Transverse colon (tissue), 4 donors: ENCODE measurements around the gene OCA2. TPM values are rescaled to one million over a fixed set of nuclear protein-coding genes. Genes with fewer than 3 reads are reported as not detected.

Experiments used
- DNase-seq: peaks from one replicate; pipeline ENCODE4 v3.0.0-alpha.2; 2019
- H3K27ac ChIP-seq, 4 donors: fragments of 200-600 bp; sonication (generic); 2 replicates each; pipeline ENCODE4 v1.5.1; 2016 to 2018; ENCODE audit warnings: inconsistent platforms in 4 of 4
- H3K27me3 ChIP-seq: fragments of 200-600 bp; sonication (generic); 2 replicates; pipeline ENCODE4 v1.5.1; 2017; ENCODE audit warnings: inconsistent platforms
- H3K36me3 ChIP-seq, 4 donors: fragments of 200-600 bp; sonication (generic); 2 replicates each; pipeline ENCODE4 v1.5.1; 2017 to 2019; ENCODE audit warnings: inconsistent platforms in 4 of 4
- H3K4me1 ChIP-seq, 4 donors: fragments of 200-600 bp; sonication (generic); 2 replicates each; pipeline ENCODE4 v1.5.1; 2017 to 2020; ENCODE audit warnings: inconsistent platforms in 4 of 4
- H3K4me3 ChIP-seq, 4 donors: fragments of 200-600 bp; sonication (generic); 1 replicate in 1 of 4; 2 replicates in 3 of 4; pipeline versions ENCODE4 v1.5.1 to v1.6.1; 2017 to 2019; ENCODE audit warnings: inconsistent platforms in 4 of 4
- H3K9me3 ChIP-seq, 2 donors: fragments of 200-600 bp; sonication (generic); 2 replicates each; pipeline ENCODE4 v1.5.1; 2017 to 2019; ENCODE audit warnings: inconsistent platforms in 2 of 2
- CTCF ChIP-seq, 5 experiments: fragments of 200-600 bp in 3 of 5; fragments of 450-650 bp in 2 of 5; sonication (generic) in 3 of 5; IDR thresholded peaks; 1 replicate in 2 of 5; 2 replicates in 3 of 5; pipeline ENCODE4 v1.5.1; 2016 to 2017; ENCODE audit warnings: antibody characterized with exemption in 5 of 5, inconsistent platforms in 3 of 5, mild to moderate bottlenecking in 2 of 5, moderate library complexity in 1 of 5
- EP300 ChIP-seq: sonication (generic); formaldehyde crosslinking; IDR thresholded peaks from one replicate; pipeline ENCODE4 v1.6.1; 2017; ENCODE audit warnings: antibody characterized with exemption, low read depth
- POLR2A ChIP-seq: fragments of 450-650 bp; IDR thresholded peaks from one replicate; pipeline ENCODE4 v1.6.1; 2016; ENCODE audit warnings: antibody characterized with exemption, mild to moderate bottlenecking, moderate library complexity
- POLR2AphosphoS5 ChIP-seq, 3 donors: sonication (generic); formaldehyde crosslinking; IDR thresholded peaks; one replicate each; pipeline ENCODE4 v1.6.1; 2016; ENCODE audit warnings: antibody characterized with exemption in 3 of 3
- WGBS, 2 donors: methylation state at CpG; one replicate each; pipeline ENCODE4 v1.1.5; 2018; ENCODE audit warnings: low coverage in 1 of 2; 5-methylcytosine and 5-hydroxymethylcytosine counted together
- in situ Hi-C, 4 donors: fragments of 200-750 bp; cut with MboI; loops; one replicate each; pipeline versions ENCODE4 v1.15.0 to v1.15.1; 2017; ENCODE audit warnings: low sequenced_read_pairs in 3 of 4, low pct_ligation_motif_present in 1 of 4, low pct_unique_long_range_greater_than_20kb in 1 of 4
- intact Hi-C: fragments of 100-400 bp; cut with DNase I; formaldehyde crosslinking; loops from one replicate; pipeline ENCODE4 v1.15.1; 2023; ENCODE audit warnings: low total_unique reads
- total RNA-seq, 4 donors: library from RNA; depleted of rRNA; stranded (reverse); fragments of >200 nt; gene quantifications; one replicate each; pipeline ENCODE4 v1.1.0, GENCODE V29; 2016

OCA2 gene
- total RNA-seq, 4 donors from 2014 or later = 1.4 to 1.9 TPM; not detected in 2

DNA sequence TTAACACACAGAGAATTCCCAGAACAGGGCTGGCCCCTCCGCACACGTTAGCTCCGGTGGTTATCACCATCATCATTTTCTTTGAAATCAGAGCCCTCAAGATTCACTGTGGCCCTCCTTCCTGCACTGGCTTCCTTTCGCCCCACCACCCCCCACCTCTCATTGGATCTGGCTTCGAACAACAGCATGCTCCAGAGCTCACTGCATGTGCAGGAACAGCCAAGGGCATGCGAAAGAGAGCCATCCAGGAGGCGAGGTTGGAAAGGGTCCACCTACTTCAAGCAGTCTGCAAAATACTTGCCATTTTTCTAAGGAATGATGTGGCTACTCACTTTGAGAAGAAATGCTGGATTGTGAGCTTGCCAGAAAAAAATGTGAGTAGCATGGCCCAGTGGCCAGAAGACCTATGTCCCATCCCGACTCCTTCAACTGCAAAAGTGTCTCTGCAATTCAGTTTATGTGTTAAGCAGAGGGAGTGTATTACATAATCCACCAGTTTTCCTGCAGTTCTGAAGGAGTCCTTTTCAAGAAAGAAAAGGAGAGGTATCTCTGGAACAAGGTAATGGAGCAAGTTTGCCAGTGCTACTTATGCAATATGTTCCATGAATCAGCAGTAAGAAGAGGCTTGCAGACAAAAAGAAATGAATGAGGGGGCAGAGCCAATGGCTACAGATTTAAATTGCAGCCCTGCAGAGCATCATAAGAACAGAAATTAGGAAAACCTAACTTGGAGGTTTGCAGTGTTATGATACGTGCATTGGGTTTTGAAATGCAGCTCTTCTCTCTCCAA, 92.8 kb downstream of the OCA2 start:
- TF ChIP-seq EP300 = no peak
- no peak for TF ChIP-seq POLR2AphosphoS5 (IDR thresholded peaks at IDR 0.05)
- no peak for TF ChIP-seq CTCF (IDR thresholded peaks at IDR 0.05)
- TF ChIP-seq POLR2A = no peak
- intact Hi-C loops (no loop called here), in situ Hi-C loops (no loop called here)
- no peak overlapping the region for H3K4me3 ChIP-seq
- H3K4me1 ChIP-seq = no peaks in the 10 kb centered on the region
- DNase-seq = no peak
- H3K9me3 ChIP-seq = peaks cover 0 to 3% of the 10 kb centered on the region in 2 donors
- H3K27me3 ChIP-seq = no peaks in the 10 kb centered on the region
- 69 to 85% methylated on average over 2 to 9 of the region's 9 CpGs for WGBS, 2 donors
- H3K27ac ChIP-seq = no peak overlapping the region
- H3K36me3 ChIP-seq = no peaks in the 10 kb centered on the region

- TF ChIP-seq EP300 (no peak), CTCF (IDR thresholded peaks at IDR 0.05) (no peak), POLR2A (no peak), POLR2AphosphoS5 (IDR thresholded peaks at IDR 0.05) (no peak)
- Histone ChIP-seq H3K4me3 (no peak overlapping the region), H3K4me1 (no peaks in the 10 kb centered on the region), H3K9me3 (peaks cover 0 to 3% of the 10 kb centered on the region in 2 donors), H3K36me3 (no peaks in the 10 kb centered on the region), H3K27me3 (no peaks in the 10 kb centered on the region), H3K27ac (no peak overlapping the region)
- intact Hi-C loops = no loop called here
- 92 to 95% methylated on average over 8 to 15 of the region's 15 CpGs for WGBS, 2 donors
- in situ Hi-C loops = no loop called here
- no peak for DNase-seq
Observed at GRCh38 chr15:28005004-28005527, 94.0 kb downstream of the OCA2 start.

GRCh38 chr15:28004143-28005003, 94.7 kb downstream of the OCA2 start:
- DNase-seq = no peak
- Histone ChIP-seq H3K4me1 (no peaks in the 10 kb centered on the region), H3K27ac (no peak overlapping the region), H3K4me3 (no peak overlapping the region), H3K27me3 (no peaks in the 10 kb centered on the region), H3K36me3 (no peaks in the 10 kb centered on the region), H3K9me3 (peaks cover 0 to 3% of the 10 kb centered on the region in 2 donors)
- intact Hi-C loops = no loop called here
- TF ChIP-seq POLR2AphosphoS5 (IDR thresholded peaks at IDR 0.05) (no peak), EP300 (no peak), CTCF (IDR thresholded peaks at IDR 0.05) (no peak), POLR2A (no peak)
- 87% methylated on average over 24 of the region's 24 CpGs; no CpG with 5 or more reads in 1 of the 2 donors for WGBS, 2 donors
- in situ Hi-C loops = no loop called here
